GM21786 (cell line): ENCODE data around the gene NACC2.

Source experiments
- ATAC-seq: cut with Tn5 transposase; IDR thresholded peaks from one replicate; pipeline ENCODE4 v1.9.1; 2021; ENCODE audit not compliant: unreplicated experiment

Gene NACC2

DNA sequence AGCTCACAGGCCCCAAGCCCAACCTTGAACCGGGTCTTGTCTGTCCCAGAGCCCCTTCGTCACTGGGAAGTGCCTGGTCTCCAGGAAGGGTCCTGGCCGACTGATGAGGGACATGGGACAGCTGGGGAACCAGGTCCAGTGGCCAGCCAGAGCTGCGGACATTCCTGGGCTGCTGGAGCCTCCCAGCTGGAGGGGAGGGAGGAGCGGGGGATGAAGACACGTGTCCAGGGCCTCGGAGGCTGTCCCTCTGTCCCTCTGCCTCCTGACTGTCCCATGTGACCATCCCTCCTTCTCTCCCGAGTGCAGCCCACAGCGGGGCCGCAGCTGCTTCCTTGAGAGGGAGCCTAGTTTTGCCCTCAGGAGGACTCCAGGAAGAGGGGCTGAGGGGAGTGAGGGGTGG lies 92.2 kb downstream of the NACC2 start:
- no peak for ATAC-seq

DNA sequence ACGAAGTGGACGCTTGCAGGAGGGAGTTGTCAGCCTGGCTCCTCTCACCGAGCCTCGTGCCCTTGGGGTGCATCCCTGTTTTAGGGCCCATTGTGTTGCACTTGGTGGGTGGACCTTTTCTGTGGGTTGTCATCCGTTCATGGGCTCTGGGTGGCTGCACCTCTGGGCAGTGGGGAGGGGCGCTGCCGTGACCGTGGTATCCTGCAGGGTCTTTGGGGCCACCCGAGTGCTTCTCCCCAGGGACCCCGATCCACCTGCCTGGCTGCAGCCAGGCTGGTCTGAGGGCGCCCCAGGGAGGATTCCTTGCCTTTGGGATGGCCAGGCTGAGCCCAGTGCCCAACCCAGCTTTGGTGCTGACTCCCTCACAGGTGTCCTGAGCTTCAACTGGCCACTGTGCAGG lies 92.9 kb downstream of the NACC2 start:
- ATAC-seq, result no peak

DNA sequence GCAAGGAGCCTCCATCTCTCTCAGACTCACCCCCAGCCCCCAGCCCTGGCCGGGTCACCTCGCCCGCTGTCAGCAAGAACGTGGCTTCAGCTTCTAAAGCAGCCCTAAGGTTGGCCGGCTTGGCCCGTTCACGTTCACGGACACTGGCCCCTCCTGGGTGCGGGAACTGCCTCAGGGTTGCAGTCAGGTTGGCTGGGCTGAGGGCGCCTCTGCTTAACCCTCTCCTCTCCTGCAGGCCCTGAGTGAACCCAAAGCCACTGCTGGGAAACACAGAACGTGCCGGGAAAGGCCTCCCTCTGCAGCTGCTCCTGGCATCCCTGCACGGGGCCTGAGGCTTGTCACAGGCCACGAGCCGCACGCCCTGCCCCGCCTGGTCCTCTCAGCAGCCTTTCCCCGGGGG lies 93.9 kb downstream of the NACC2 start:
- ATAC-seq, result no peak

DNA sequence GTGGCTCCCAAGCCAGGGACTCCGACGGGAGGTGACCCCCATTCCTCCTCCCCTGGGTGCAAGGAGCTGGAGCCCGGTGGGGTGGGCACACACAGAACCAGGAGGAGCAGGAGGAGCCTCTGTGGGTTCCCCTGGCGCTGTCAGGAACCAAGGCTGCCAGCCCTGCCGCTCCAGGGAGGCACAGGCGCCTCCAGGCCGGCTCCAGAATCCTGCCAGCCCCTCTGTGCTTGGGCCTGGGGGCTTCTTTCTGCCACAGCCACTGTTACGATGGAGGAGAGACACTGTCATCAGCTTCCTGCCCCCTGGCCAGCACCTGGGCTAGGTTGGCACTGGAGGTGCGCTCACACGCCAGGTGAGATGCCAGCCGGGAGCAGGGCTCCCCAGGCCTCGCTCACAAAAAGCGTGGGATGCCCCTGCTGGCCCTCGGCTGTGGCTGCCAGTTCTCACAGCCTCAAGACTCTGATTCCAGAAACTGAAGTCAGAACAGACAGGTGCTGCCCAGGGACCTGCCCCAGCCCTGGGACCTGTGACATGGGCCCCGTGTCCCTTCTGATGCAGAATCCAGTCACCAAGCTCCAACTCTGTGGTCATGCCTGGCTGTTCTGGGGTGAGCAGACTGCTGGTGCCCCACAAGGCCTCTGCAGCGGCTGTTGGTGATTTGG lies 96.5 kb downstream of the NACC2 start:
- ATAC-seq, result no peak

DNA sequence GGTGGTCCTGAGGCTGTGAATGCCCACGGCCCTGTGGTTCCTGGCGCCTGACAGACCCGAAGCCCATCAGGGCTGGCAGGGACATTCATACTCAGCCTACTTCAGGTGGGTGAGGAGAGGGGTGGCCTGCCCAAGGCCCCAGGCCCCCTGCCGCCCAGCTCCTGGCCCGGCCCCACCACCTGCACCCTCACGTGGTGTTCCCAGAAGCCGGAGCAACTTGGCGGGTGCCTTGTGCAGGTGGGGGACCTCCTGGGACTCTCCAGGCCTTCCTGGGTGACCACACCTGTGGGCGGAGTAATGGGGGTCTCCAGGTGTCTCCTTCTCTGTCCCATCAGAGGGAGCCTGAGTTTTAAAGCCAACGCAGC lies 97.1 kb downstream of the NACC2 start:
- no peak for ATAC-seq

- no peak for ATAC-seq
Measured at GRCh38 chr9:135997090-135998015, 97.7 kb downstream of the NACC2 start.

DNA sequence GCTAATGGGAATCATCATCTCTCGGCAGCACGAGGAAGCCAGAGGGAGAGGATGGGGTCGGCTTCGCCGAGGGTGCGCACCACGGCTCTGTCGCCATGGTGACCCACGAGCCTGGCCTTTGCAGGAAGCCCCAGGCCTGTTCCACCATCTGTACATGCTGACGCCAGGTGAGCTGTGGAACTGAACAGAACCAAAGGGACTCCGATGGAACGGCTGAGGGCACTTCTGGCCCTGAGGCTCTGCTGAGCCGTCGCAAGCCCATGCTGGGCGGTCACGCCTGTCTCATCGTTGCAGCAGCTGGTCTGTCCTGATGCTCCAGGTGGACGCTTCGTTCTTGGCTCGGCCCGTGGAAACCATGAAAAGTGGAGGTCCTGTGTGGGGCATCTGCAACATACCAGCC lies 99.3 kb downstream of the NACC2 start:
- ATAC-seq, result no peak

GRCh38 chr9:135994501-135995192 lies 100.4 kb downstream of the NACC2 start:
- no peak for ATAC-seq

DNA sequence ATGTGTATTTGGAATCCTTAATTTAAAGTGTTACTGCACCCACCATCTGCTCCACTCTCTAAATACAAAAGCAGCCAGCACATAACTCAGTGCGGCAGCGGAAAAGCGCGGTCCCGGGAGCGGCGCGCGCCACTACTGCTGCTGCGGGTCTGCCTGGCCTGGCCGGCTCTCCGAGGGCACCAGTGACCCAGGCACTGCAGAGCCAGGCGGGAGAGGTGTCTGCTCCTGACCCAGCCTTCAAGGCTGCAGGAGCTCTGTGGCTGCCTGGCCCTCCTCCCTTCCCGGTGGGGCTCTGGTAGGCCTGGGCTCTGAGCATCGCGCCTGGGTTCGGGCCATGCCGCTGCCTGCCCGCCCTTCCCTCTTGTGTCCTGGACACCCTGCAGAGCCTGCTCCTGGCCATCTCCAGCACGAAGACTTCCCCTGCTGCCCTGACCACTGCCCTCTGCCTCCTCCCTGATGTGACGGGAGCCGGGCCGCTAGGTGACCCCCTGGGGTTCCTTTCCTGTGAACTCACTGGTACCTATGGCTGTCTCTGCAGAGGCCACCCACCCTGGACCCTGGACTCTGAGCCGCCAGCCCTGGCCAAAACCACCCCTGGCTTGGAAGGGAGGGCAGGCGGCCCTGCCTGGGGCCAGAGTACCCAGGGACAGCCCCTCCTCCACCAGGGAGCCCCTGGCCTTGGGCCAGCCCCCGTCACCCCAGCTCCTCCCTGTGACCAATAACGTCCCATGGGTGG lies 101.2 kb downstream of the NACC2 start:
- no peak for ATAC-seq

- ATAC-seq, result no peak
Measured at GRCh38 chr9:135993409-135993742, 101.7 kb downstream of the NACC2 start.

DNA sequence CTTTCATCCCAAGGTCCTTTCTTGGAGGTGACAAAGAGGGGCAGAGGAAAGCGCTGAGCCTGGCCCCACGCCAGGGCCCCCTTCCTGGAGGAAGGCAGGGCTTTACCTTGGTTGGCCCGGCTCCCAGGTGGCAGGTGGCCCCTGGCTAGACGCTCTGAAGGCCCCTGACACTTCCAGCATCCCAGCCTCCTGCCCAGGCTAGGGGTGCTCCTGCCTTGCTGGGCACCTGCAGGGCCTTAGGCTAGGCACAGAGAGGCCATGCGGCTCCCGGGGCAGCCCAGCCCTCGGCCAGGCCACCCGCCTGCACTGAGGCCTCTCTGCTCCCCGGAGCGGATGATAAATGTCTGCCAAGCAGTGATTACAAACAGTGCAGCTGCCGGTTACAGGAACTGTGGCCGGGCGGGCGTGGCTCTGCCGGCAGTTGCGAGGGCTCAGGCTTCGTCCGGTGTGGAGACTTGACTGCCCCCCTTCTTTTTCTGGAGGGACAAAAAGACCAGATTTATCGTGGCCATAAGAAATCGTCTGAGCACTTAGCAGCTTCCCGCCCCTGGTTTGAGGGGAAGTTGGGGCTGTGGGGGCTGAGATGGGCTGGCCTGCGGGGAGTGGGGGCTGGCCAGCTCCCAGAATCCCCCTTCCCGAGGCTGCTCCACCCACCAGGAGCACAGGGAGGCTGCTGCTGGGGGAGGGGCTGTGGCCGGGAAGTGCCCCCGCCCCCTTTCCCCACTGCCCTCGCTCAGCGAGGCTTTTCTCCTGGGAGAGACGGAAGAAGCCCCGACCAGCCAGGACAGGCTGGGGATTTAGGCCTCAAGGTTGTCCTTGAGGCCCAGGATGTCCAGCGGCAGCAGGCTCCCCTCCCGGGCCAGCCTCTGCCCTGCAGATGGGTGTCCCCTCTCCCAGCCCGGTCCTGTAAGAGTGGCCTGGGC lies 102.3 kb downstream of the NACC2 start:
- no peak for ATAC-seq

DNA sequence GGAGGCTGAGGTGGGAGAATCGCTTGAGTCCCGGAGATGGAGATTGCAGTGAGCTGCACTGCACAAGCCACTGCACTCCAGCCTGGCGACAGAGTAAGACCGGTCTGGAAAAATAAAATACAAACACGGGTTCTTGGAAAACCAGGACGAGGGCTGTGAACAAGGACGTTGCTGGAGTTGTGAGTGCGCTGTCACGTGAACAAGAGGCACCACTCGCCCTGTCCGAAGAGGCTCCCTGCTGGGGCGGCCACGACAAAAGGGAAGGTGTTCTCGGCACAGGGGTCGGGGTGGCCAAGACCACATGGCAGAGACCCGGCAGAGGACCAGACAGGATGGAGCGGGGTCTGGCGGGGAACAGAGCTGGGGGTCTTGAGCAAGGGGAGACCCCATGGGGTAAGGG lies 103.3 kb downstream of the NACC2 start:
- ATAC-seq, result no peak

DNA sequence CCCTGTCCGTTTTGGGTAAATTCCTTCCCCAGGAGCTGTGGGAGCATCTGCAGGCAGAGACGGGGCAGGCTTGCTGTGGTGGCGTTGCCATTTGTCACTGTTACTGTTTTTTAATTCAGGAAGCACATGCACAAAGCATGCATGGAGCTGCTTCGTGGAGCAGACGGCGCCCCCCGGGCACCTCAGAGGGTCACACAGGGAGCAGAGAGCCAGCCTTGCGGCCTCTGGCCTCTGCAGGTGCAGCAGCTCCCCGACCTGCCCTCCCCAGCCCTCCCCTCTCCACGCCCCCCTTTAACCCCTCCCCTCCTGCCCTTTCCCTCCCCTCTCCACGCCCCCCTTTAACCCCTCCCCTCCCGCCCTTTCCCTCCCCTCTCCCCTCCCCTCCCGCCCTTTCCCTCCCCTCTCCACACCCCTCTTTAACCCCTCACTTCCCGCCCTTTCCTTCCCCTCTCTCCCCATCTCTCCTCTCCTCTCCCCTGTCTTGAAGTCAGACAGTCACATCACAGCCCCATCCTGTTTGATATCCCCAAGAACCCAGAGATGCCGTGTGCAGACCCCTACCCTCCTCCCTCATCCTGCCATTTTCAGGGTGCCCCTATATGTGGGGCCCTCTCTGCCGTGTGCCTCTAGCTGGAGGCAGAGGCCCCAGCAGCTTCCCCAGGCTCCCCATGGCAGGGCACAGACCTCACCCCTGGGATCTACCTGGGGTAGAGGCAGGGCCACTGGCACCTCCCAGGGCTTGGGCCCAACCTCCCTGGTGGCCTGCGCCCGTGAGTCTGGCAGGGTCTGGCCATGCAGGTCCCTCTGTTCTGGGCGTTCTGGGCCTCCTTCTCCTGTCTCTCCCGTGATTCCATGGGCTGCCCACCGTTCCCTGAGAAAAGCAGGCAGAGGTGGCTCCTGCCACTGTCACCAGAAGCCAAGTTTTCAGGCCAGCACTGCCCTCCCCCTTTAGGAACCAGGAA lies 104.3 kb downstream of the NACC2 start:
- ATAC-seq, result no peak

DNA sequence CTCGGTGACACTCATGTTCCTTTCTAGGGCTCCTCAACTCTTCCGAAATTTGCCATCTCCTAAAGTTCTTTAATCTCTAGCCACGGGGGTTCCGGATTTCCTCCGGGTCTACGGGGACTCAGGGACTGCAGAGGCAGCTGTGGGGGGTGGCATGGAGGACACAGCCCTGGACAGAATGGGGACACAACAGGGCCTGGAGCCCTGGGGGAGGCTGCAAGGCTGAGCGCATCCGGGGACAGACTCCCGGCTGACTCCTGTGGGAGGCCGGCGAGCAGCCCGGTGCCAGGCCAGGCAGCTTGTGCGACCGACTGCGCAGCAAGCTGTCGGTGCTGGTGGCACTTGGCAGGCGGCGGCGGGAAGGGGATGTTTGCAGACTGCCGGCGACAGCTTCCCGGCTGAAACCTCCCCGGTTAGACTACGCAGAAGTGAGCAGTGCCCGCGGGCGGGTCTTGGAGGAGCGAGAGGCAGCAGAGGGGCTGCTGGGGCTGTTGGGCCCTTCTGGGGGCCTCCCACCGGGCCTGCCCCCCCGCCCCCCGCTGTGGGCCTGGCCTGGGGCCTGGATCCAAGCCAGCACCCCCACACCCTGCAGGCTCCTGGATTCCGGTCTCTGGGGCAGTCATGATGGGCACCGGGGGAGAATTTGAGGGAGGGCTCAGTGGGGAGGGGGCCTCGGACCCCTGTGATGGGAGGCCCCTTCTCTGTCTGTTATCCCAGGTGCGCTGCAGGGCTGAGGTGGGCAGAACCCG lies 105.2 kb downstream of the NACC2 start:
- ATAC-seq, result no peak

DNA sequence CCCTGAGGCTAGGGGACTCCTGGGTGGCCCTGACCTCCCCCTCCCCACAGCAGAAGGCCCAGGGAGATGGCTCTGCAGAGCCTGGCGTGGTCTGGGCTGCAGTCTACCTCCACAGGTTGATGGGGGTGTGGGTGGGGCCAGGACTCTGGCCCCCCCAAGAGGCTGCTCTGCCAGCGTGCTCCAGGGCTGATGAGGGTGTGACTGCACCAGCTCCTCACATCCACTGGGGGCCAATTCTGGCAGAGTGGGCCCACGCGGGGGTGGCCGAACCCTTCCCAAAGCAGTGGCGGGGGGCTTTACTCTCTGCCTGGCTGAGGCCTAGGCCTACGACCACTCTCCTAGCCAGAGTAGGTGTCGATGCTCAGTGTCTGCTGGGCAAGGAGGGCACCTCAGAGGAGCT lies 105.9 kb downstream of the NACC2 start:
- ATAC-seq, result no peak

- no peak for ATAC-seq
Measured at GRCh38 chr9:135988493-135988892, 106.6 kb downstream of the NACC2 start.

- no peak for ATAC-seq
Measured at GRCh38 chr9:135987838-135988404, 107.2 kb downstream of the NACC2 start.

DNA sequence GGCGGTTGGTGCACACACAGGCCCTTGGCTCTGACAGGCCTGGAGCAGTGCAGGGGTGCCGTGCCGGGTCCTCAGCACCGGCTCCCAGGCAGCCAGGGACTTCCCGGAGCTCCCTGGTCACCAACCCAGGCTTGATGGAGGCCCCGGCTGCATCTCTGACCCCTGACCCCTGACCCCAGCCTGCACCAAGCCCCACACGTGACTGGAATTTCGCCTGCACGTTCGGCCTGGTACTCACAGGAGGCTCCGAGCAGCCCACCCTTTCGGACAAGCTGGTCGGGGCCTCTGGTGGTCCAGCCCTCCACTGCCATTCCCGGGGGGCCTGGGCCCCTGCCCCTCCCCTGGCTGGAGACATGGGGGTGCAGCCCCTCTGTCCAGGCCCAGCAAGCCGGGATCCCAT lies 108.5 kb downstream of the NACC2 start:
- ATAC-seq, result no peak
